SK-N-SH treated with all-trans-retinoic acid at 6 μM for 48 hours (cell line): ENCODE results near the gene PEX5L.

ENCODE experiments used
- ARNTL ChIP-seq: fragments of 450-650 bp; formaldehyde crosslinking; IDR thresholded peaks from 2 replicates; pipeline ENCODE4 v1.5.0; 2020; ENCODE audit warnings: low read depth, mild to moderate bottlenecking, moderate library complexity, borderline replicate concordance
- BACH2 ChIP-seq: fragments of 250-450 bp; sonication (Bioruptor Pico); IDR thresholded peaks from 2 replicates; pipeline ENCODE4 v1.9.0; 2021; ENCODE audit warnings: mild to moderate bottlenecking, borderline replicate concordance
- CREB5 ChIP-seq: fragments of 250-450 bp; sonication (Bioruptor Pico); IDR thresholded peaks from 2 replicates; pipeline ENCODE4 v1.5.1; 2020; ENCODE audit warnings: low read depth, mild to moderate bottlenecking, moderate library complexity
- CSDC2 ChIP-seq: fragments of 250-450 bp; sonication (Bioruptor Pico); IDR thresholded peaks from 2 replicates; pipeline ENCODE4 v1.5.0; 2020; ENCODE audit warnings: mild to moderate bottlenecking, moderate library complexity
- PATZ1 ChIP-seq: fragments of 250-450 bp; sonication (Bioruptor Pico); IDR thresholded peaks from 2 replicates; pipeline ENCODE4 v1.8.0; 2020; ENCODE audit warnings: mild to moderate bottlenecking, moderate library complexity, borderline replicate concordance
- SNAI2 ChIP-seq: fragments of 250-450 bp; sonication (Bioruptor Pico); IDR thresholded peaks from 2 replicates; pipeline ENCODE4 v1.5.0; 2020; ENCODE audit warnings: mild to moderate bottlenecking, moderate library complexity
- TOX ChIP-seq: fragments of 250-450 bp; sonication (Bioruptor Pico); IDR thresholded peaks from 2 replicates; pipeline ENCODE4 v1.8.0; 2021; ENCODE audit warnings: mild to moderate bottlenecking, moderate library complexity, borderline replicate concordance
- ZFP3 ChIP-seq: fragments of 250-450 bp; sonication (Bioruptor Pico); IDR thresholded peaks from 2 replicates; pipeline ENCODE4 v1.5.0; 2020; ENCODE audit warnings: mild to moderate bottlenecking, moderate library complexity
- ZFP30 ChIP-seq: fragments of 450-650 bp; formaldehyde crosslinking; IDR thresholded peaks from 2 replicates; pipeline ENCODE4 v1.5.0; 2022; ENCODE audit warnings: mild to moderate bottlenecking, moderate library complexity
- ZNF70 ChIP-seq: fragments of 450-650 bp; formaldehyde crosslinking; IDR thresholded peaks from 2 replicates; pipeline ENCODE4 v1.5.0; 2020; ENCODE audit warnings: mild to moderate bottlenecking, moderate library complexity
- TF ChIP-seq, protein P1 (sequence below): fragments of 250-450 bp; sonication (Bioruptor Pico); IDR thresholded peaks from 2 replicates; pipeline ENCODE4 v1.5.0; 2020; ENCODE audit warnings: mild to moderate bottlenecking, moderate library complexity
- TF ChIP-seq, protein P2 (sequence below): fragments of 250-450 bp; sonication (Bioruptor Pico); IDR thresholded peaks from 2 replicates; pipeline ENCODE4 v1.8.0; 2021; ENCODE audit warnings: low read depth, mild to moderate bottlenecking, moderate library complexity, borderline replicate concordance

- TF ChIP-seq PATZ1 (CRISPR knock-in tag) (no peak), ARNTL (CRISPR knock-in tag) (no peak), CSDC2 (no peak), BACH2 (CRISPR knock-in tag) (no peak), ZNF70 (no peak), CREB5 (no peak), ZFP3 (no peak), SNAI2 (CRISPR knock-in tag) (no peak), ZFP30 (CRISPR knock-in tag) (no peak), TOX (no peak)
- TF ChIP-seq, protein P1, sequence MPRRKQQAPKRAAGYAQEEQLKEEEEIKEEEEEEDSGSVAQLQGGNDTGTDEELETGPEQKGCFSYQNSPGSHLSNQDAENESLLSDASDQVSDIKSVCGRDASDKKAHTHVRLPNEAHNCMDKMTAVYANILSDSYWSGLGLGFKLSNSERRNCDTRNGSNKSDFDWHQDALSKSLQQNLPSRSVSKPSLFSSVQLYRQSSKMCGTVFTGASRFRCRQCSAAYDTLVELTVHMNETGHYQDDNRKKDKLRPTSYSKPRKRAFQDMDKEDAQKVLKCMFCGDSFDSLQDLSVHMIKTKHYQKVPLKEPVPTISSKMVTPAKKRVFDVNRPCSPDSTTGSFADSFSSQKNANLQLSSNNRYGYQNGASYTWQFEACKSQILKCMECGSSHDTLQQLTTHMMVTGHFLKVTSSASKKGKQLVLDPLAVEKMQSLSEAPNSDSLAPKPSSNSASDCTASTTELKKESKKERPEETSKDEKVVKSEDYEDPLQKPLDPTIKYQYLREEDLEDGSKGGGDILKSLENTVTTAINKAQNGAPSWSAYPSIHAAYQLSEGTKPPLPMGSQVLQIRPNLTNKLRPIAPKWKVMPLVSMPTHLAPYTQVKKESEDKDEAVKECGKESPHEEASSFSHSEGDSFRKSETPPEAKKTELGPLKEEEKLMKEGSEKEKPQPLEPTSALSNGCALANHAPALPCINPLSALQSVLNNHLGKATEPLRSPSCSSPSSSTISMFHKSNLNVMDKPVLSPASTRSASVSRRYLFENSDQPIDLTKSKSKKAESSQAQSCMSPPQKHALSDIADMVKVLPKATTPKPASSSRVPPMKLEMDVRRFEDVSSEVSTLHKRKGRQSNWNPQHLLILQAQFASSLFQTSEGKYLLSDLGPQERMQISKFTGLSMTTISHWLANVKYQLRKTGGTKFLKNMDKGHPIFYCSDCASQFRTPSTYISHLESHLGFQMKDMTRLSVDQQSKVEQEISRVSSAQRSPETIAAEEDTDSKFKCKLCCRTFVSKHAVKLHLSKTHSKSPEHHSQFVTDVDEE (CRISPR knock-in tag): no peak
- TF ChIP-seq, protein P2, sequence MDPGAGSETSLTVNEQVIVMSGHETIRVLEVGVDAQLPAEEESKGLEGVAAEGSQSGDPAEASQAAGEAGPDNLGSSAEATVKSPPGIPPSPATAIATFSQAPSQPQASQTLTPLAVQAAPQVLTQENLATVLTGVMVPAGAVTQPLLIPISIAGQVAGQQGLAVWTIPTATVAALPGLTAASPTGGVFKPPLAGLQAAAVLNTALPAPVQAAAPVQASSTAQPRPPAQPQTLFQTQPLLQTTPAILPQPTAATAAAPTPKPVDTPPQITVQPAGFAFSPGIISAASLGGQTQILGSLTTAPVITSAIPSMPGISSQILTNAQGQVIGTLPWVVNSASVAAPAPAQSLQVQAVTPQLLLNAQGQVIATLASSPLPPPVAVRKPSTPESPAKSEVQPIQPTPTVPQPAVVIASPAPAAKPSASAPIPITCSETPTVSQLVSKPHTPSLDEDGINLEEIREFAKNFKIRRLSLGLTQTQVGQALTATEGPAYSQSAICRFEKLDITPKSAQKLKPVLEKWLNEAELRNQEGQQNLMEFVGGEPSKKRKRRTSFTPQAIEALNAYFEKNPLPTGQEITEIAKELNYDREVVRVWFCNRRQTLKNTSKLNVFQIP (CRISPR knock-in tag): no peak
Measured at GRCh38 chr3:179832333-179832854, 204.3 kb downstream of the PEX5L start.
